Measurements from ENCODE around the gene ZCCHC24. TPM values are rescaled to one million over a fixed set of nuclear protein-coding genes. Genes with fewer than 3 reads are reported as not detected.

ZCCHC24 gene
- total and polyA plus RNA-seq, 2 of the 8 experiments (the other 6 are each of a cell fraction or from before 2014, with no cell fraction given): 3.9 to 6.9 TPM

GRCh38 chr10:79451046-79451699 lies 5.7 kb upstream of the ZCCHC24 start (continued):
- no peak for TF ChIP-seq SIN3A (conservative IDR thresholded peaks at IDR 0.05 in 1 of 2, IDR thresholded peaks at IDR 0.05 in 1 of 2; ENCODE audit: low read depth in 1 of 2, low read length in 2 of 2)
- TF ChIP-seq PHF8 (conservative IDR thresholded peaks at IDR 0.05; ENCODE audit: low read depth, low read length): no peak
- no peak for TF ChIP-seq KDM1A (IDR thresholded peaks at IDR 0.05; ENCODE audit: borderline replicate concordance, low read length)
- no peak for TF ChIP-seq CREB1 (IDR thresholded peaks at IDR 0.05)
- TF ChIP-seq TAF7 (optimal IDR thresholded peaks at IDR 0.05; ENCODE audit: borderline replicate concordance, low read depth, low read length): no peak
- no peak for TF ChIP-seq POU5F1 (IDR thresholded peaks at IDR 0.05; ENCODE audit: low read depth, low read length)
- TF ChIP-seq MAFK (IDR thresholded peaks at IDR 0.05; ENCODE audit: low read depth, low read length): no peak
- TF ChIP-seq ASH2L (IDR thresholded peaks at IDR 0.05; ENCODE audit: low read length): no peak
